ENCODE measurements around the gene MNX1.

The MNX1 gene

GRCh38 chr7:157020514-157021070 is 10.1 kb upstream of the MNX1 start:
- TF ChIP-seq CTCF (IDR thresholded peaks at IDR 0.05; ENCODE audit: low read depth, low read length, missing control alignments), result no peak
- DNase-seq (ENCODE audit: low read depth), result no peak
- in situ Hi-C loops (cut with HindIII; ENCODE audit: low sequenced_read_pairs), result no loop called here
- H3K4me3 ChIP-seq (ENCODE audit: low read depth, low read length), result no peak overlapping the region

GRCh38 chr7:157019718-157020451 is 9.4 kb upstream of the MNX1 start:
- no peak for DNase-seq (ENCODE audit: low read depth)
- H3K4me3 ChIP-seq (ENCODE audit: low read depth, low read length), result no peak overlapping the region
- in situ Hi-C loops (cut with HindIII; ENCODE audit: low sequenced_read_pairs), result no loop called here
- no peak for TF ChIP-seq CTCF (IDR thresholded peaks at IDR 0.05; ENCODE audit: low read depth, low read length, missing control alignments)

- TF ChIP-seq CTCF (IDR thresholded peaks at IDR 0.05; ENCODE audit: low read depth, low read length, missing control alignments), result no peak
- H3K4me3 ChIP-seq (ENCODE audit: low read depth, low read length), result no peak overlapping the region
- no peak for DNase-seq (ENCODE audit: low read depth)
- in situ Hi-C loops (cut with HindIII; ENCODE audit: low sequenced_read_pairs), result no loop called here
Observed at GRCh38 chr7:157018997-157019608, 8.6 kb upstream of the MNX1 start.

GRCh38 chr7:157018328-157018996 is 8.0 kb upstream of the MNX1 start:
- no peak for TF ChIP-seq CTCF (IDR thresholded peaks at IDR 0.05; ENCODE audit: low read depth, low read length, missing control alignments)
- no peak overlapping the region for H3K4me3 ChIP-seq (ENCODE audit: low read depth, low read length)
- no peak for DNase-seq (ENCODE audit: low read depth)
- in situ Hi-C loops (cut with HindIII; ENCODE audit: low sequenced_read_pairs), result no loop called here

GRCh38 chr7:157017603-157018327 is 7.3 kb upstream of the MNX1 start:
- no peak for TF ChIP-seq CTCF (IDR thresholded peaks at IDR 0.05; ENCODE audit: low read depth, low read length, missing control alignments)
- DNase-seq (ENCODE audit: low read depth), result no peak
- in situ Hi-C loops (cut with HindIII; ENCODE audit: low sequenced_read_pairs), result no loop called here
- no peak overlapping the region for H3K4me3 ChIP-seq (ENCODE audit: low read depth, low read length)

- TF ChIP-seq CTCF (IDR thresholded peaks at IDR 0.05; ENCODE audit: low read depth, low read length, missing control alignments), result no peak
- in situ Hi-C loops (cut with HindIII; ENCODE audit: low sequenced_read_pairs), result no loop called here
- no peak overlapping the region for H3K4me3 ChIP-seq (ENCODE audit: low read depth, low read length)
- no peak for DNase-seq (ENCODE audit: low read depth)
Observed at GRCh38 chr7:157017149-157017548, 6.7 kb upstream of the MNX1 start.
